ENCODE data around the gene ALAS1. TPM values are rescaled to one million over a fixed set of nuclear protein-coding genes. Genes with fewer than 3 reads are reported as not detected.

ALAS1 gene
- total RNA-seq, 1 experiment from 2014 or later = 58.6 TPM

- no TSS peak for BruUV-seq (replicated peaks)
- CTCF ChIA-PET = interaction anchor here (1.3 kb wide), 1 partner anchor 10 kb away, joined by 6 read pairs; no protein-coding TSS in a partner anchor
- no peaks in the 10 kb centered on the region for H3K4me1 ChIP-seq (ENCODE audit: insufficient read depth, low read length, poor library complexity, severe bottlenecking)
- no peak overlapping the region for H3K4me3 ChIP-seq (ENCODE audit: low read depth, low read length, poor library complexity, severe bottlenecking)
- POLR2A ChIA-PET (ENCODE audit: low non-redundant PET) = no interaction called here
- no peaks in the 10 kb centered on the region for H3K36me3 ChIP-seq (ENCODE audit: insufficient read depth, low read length, poor library complexity, severe bottlenecking)
- no peak for DNase-seq (ENCODE audit: low spot score)
- no peak for TF ChIP-seq CTCF (conservative IDR thresholded peaks at IDR 0.05; ENCODE audit: low read depth, low read length)
- H3K27me3 ChIP-seq (replicated peaks; ENCODE audit: insufficient read depth, low read depth, low read length, poor library complexity) = no peaks in the 10 kb centered on the region
- intact Hi-C loops (cut with micrococcal nuclease; ENCODE audit: unreplicated experiment) = loop anchor here (5.0 kb wide), 1 partner anchor 226 kb away; the partner anchor contains the start of gene SEMA3G
- H3K9me3 ChIP-seq (ENCODE audit: low read depth, low read length, poor library complexity, severe bottlenecking) = no peaks in the 10 kb centered on the region
- H3K27ac ChIP-seq (ENCODE audit: low read depth, low read length, poor library complexity, severe bottlenecking) = no peak overlapping the region
Measured at GRCh38 chr3:52221563-52222318, 23.8 kb downstream of the ALAS1 start.

GRCh38 chr3:52222319-52223221 is 24.6 kb downstream of the ALAS1 start:
- CTCF ChIA-PET = no interaction called here

More at GRCh38 chr3:52222319-52223221, 24.6 kb downstream of the ALAS1 start:
- no peak overlapping the region for H3K27ac ChIP-seq (ENCODE audit: low read depth, low read length, poor library complexity, severe bottlenecking)
- no peaks in the 10 kb centered on the region for H3K36me3 ChIP-seq (ENCODE audit: insufficient read depth, low read length, poor library complexity, severe bottlenecking)
- intact Hi-C loops (cut with micrococcal nuclease; ENCODE audit: unreplicated experiment) = loop anchor here (5.0 kb wide), 1 partner anchor 225 kb away; the partner anchor contains the start of gene SEMA3G
- BruUV-seq (replicated peaks) = no TSS peak
- no peaks in the 10 kb centered on the region for H3K9me3 ChIP-seq (ENCODE audit: low read depth, low read length, poor library complexity, severe bottlenecking)
- no peak overlapping the region for H3K4me3 ChIP-seq (ENCODE audit: low read depth, low read length, poor library complexity, severe bottlenecking)
- no peak for DNase-seq (ENCODE audit: low spot score)
- no peaks in the 10 kb centered on the region for H3K4me1 ChIP-seq (ENCODE audit: insufficient read depth, low read length, poor library complexity, severe bottlenecking)
- TF ChIP-seq EZH2 (IDR thresholded peaks at IDR 0.05; ENCODE audit: borderline replicate concordance, low read depth, low read length, poor library complexity, severe bottlenecking) (no peak), CTCF (conservative IDR thresholded peaks at IDR 0.05; ENCODE audit: low read depth, low read length) (no peak)
- POLR2A ChIA-PET (ENCODE audit: low non-redundant PET) = no interaction called here
- no peaks in the 10 kb centered on the region for H3K27me3 ChIP-seq (replicated peaks; ENCODE audit: insufficient read depth, low read depth, low read length, poor library complexity)

Measured in A673 (cell line).